A673 (cell line): Measurements from ENCODE around the gene CCDC71. TPM values are rescaled to one million over a fixed set of nuclear protein-coding genes. Genes with fewer than 3 reads are reported as not detected.

Experiments used
- BruUV-seq: library from RNA; stranded (reverse); fragments of 400-500 nt; replicated peaks from 2 replicates; lab custom pipeline; 2021; lab: Mats Ljungman, UMichigan
- CTCF ChIA-PET: fragments of 300-600 bp; sonication (Branson Sonifier 250); formaldehyde crosslinking; loops from one replicate; lab custom pipeline; 2022; ENCODE audit warnings: antibody characterized with exemption; lab: Charles Lee
- POLR2A ChIA-PET: fragments of 300-600 bp; sonication (Branson Sonifier 250); formaldehyde crosslinking; loops from one replicate; lab custom pipeline; 2022; ENCODE audit warnings: antibody characterized with exemption; ENCODE audit not compliant: low non-redundant PET; lab: Charles Lee
- DNase-seq: peaks from one replicate; pipeline ENCODE4 v3.0.0-alpha.2; 2015; ENCODE audit warnings: low spot score
- H3K27ac ChIP-seq: fragments of 200-600 bp; sonication (generic); 2 replicates; pipeline ENCODE4 v1.5.1; 2016; ENCODE audit warnings: mixed run types, low read depth, mild to moderate bottlenecking, mixed read lengths, antibody characterized with exemption, low read length; ENCODE audit not compliant: poor library complexity, severe bottlenecking
- H3K27me3 ChIP-seq: fragments of 200-600 bp; sonication (generic); replicated peaks from 2 replicates; pipeline ENCODE4 v1.6.1; 2017; ENCODE audit warnings: mixed run types, low read depth, mild to moderate bottlenecking, mixed read lengths, antibody characterized with exemption, low read length; ENCODE audit not compliant: insufficient read depth, poor library complexity
- H3K36me3 ChIP-seq: fragments of 200-600 bp; sonication (generic); 2 replicates; pipeline ENCODE4 v1.6.1; 2016; ENCODE audit warnings: mixed run types, mild to moderate bottlenecking, mixed read lengths, antibody characterized with exemption, low read length; ENCODE audit not compliant: insufficient read depth, poor library complexity, severe bottlenecking
- H3K4me1 ChIP-seq: fragments of 200-600 bp; sonication (generic); 2 replicates; pipeline ENCODE4 v1.6.1; 2017; ENCODE audit warnings: mixed run types, mild to moderate bottlenecking, mixed read lengths, antibody characterized with exemption, low read length; ENCODE audit not compliant: insufficient read depth, poor library complexity, severe bottlenecking
- H3K4me3 ChIP-seq: fragments of 200-600 bp; sonication (generic); 2 replicates; pipeline ENCODE4 v1.5.1; 2016; ENCODE audit warnings: low read depth, mixed run types, mild to moderate bottlenecking, mixed read lengths, low read length; ENCODE audit not compliant: poor library complexity, severe bottlenecking
- H3K9me3 ChIP-seq: fragments of 200-600 bp; sonication (generic); 2 replicates; pipeline ENCODE4 v1.6.1; 2016; ENCODE audit warnings: mixed run types, low read depth, mild to moderate bottlenecking, mixed read lengths, antibody characterized with exemption, low read length; ENCODE audit not compliant: poor library complexity, severe bottlenecking
- CTCF ChIP-seq: fragments of 300-800, 200-600 bp; sonication (generic); conservative IDR thresholded peaks from 2 replicates; pipeline ENCODE4 v1.5.1; 2017; ENCODE audit warnings: low read depth, mild to moderate bottlenecking, antibody characterized with exemption, low read length, moderate library complexity, mixed read lengths
- EZH2 ChIP-seq: fragments of 200-600 bp; sonication (generic); IDR thresholded peaks from 2 replicates; pipeline ENCODE4 v1.6.1; 2017; ENCODE audit warnings: borderline replicate concordance, low read depth, mild to moderate bottlenecking, mixed read lengths, antibody characterized with exemption, low read length; ENCODE audit not compliant: poor library complexity, severe bottlenecking
- intact Hi-C: fragments of 100-400 bp; cut with micrococcal nuclease; formaldehyde crosslinking; loops from one replicate; pipeline ENCODE4 v1.10.0; 2022; ENCODE audit not compliant: unreplicated experiment
- total RNA-seq: library from RNA; stranded (reverse); gene quantifications from 2 replicates; pipeline ENCODE4 v1.2.3, GENCODE V29; 2021

The CCDC71 gene
- total RNA-seq, 1 experiment from 2014 or later: 10.4 TPM

DNA sequence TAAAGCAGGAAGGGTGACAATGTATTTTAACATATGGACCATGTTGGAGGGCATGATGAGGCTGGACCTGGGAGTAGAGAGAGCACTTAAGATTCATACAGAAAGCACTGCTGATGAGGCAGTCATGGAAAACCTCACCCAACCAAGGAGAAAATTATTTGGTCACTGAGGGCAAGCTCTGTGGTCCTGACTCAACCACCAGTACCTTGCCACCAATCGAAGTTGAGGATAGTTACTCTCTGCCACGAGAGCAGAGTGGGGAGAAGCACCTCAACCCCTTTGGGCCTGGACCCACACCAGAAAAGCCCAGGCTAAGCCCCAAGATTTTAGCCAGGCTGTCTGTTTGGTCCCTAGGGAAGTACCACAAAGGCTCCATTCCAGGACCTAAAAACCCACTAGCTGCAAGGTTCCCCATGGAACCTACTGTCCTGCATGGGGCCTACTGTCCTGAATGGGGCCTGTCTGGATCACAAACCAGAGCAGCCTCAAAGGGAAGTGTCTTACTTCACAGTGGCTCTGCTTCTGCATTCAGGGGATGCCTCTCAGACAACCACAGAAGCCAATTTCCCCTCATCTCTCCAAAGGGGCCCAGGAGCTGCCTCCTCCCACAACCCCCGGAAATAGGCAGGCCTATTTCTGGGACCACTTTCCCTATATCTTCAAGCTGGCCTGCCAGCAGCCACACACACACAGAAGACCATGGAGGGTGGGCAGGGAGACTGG, 4.2 kb downstream of the CCDC71 start:
- intact Hi-C loops: no loop called here
- H3K36me3 ChIP-seq: no peaks in the 10 kb centered on the region
- TF ChIP-seq CTCF: no peak
- TF ChIP-seq EZH2: no peak
- no peak overlapping the region for H3K4me3 ChIP-seq
- ChIA-PET CTCF (no interaction called here), POLR2A (no interaction called here)
- no peaks in the 10 kb centered on the region for H3K4me1 ChIP-seq
- no peak for DNase-seq
- BruUV-seq: no TSS peak
- no peak overlapping the region for H3K27ac ChIP-seq
- H3K9me3 ChIP-seq: no peaks in the 10 kb centered on the region
- H3K27me3 ChIP-seq: no peaks in the 10 kb centered on the region

DNA sequence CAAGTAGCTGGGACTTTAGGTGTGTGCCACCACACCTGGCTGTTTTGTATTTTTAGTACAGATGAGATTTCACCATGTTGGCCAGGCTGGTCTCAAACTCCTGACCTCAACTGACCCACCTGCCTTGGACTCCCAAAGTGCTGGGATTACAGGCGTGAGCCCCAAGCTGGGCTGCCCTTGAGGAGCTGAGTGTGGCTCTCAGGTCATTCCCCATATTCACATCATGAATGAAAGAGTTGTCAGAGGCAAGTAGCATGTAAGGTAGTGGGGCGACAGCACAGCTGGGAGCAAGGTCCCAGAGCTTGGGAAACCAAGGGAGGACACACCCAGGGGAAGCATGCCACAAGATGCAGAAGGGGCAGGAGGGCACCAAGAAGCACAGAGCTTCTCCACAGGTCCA, 4.9 kb downstream of the CCDC71 start:
- intact Hi-C loops: no loop called here
- no peaks in the 10 kb centered on the region for H3K4me1 ChIP-seq
- no peak overlapping the region for H3K4me3 ChIP-seq
- ChIA-PET POLR2A (no interaction called here), CTCF (no interaction called here)
- H3K36me3 ChIP-seq: no peaks in the 10 kb centered on the region
- TF ChIP-seq CTCF (no peak), EZH2 (no peak)
- DNase-seq: no peak
- H3K27me3 ChIP-seq: no peaks in the 10 kb centered on the region
- H3K27ac ChIP-seq: no peak overlapping the region
- no TSS peak for BruUV-seq
- no peaks in the 10 kb centered on the region for H3K9me3 ChIP-seq

GRCh38 chr3:49158792-49159191, 7.3 kb downstream of the CCDC71 start:
- POLR2A ChIA-PET: no interaction called here
- DNase-seq: no peak
- H3K4me3 ChIP-seq: no peak overlapping the region
- no peaks in the 10 kb centered on the region for H3K4me1 ChIP-seq
- no peak overlapping the region for H3K27ac ChIP-seq
- H3K36me3 ChIP-seq: no peaks in the 10 kb centered on the region
- H3K9me3 ChIP-seq: no peaks in the 10 kb centered on the region
- TF ChIP-seq CTCF (no peak), EZH2 (no peak)
- intact Hi-C loops: no loop called here
- no TSS peak for BruUV-seq
- CTCF ChIA-PET: no interaction called here
- H3K27me3 ChIP-seq: no peaks in the 10 kb centered on the region
